ENCODE results near the gene ELAVL2.

The ELAVL2 gene

DNA sequence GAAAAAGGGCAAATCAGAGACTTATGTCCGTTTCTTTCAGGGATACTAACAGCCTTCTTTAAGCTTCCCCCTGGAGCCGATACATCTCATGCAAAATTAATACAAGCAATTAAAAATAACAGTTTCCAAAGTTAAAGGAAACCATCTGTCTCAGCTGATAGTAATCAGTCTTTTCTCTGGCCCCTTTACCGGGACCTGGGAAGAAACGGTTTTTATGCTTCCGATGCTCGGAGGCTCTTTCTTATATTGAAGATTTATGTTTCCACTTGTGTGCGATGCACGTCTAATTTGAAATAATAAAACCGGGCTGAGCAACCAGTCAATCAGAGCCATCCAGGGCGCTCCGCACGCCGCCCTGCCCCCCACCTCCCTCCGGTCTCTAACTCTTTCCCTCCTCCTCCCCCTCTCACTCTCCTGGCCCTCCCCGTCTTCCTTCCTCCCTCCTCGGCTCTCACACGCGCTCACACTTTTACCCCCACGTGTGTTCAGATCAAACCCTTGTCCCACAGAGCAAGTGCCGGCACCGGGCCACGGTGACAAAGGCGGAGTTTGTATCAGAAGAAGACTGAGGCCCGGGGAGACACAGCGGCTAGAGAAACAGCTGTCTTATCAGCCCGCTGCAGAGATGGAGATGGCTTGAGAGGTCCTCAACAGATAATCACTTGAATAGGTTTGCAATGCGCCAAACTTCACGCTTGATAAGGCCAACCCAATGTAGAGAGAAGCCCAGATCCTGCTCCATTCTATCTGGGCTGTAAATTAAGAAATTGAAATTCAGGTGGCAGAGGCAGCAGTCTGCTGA is 5.1 kb upstream of the ELAVL2 start:
- Histone ChIP-seq H3K4me3 (replicated peaks; ENCODE audit: insufficient read depth, low read length) (no peak overlapping the region), H3K27ac (replicated peaks) (no peak overlapping the region), H3K27me3 (ENCODE audit: insufficient read depth, poor library complexity, severe bottlenecking) (no peaks in the 10 kb centered on the region)
- TF ChIP-seq, protein P1, sequence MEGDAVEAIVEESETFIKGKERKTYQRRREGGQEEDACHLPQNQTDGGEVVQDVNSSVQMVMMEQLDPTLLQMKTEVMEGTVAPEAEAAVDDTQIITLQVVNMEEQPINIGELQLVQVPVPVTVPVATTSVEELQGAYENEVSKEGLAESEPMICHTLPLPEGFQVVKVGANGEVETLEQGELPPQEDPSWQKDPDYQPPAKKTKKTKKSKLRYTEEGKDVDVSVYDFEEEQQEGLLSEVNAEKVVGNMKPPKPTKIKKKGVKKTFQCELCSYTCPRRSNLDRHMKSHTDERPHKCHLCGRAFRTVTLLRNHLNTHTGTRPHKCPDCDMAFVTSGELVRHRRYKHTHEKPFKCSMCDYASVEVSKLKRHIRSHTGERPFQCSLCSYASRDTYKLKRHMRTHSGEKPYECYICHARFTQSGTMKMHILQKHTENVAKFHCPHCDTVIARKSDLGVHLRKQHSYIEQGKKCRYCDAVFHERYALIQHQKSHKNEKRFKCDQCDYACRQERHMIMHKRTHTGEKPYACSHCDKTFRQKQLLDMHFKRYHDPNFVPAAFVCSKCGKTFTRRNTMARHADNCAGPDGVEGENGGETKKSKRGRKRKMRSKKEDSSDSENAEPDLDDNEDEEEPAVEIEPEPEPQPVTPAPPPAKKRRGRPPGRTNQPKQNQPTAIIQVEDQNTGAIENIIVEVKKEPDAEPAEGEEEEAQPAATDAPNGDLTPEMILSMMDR (IDR thresholded peaks at IDR 0.05; ENCODE audit: insufficient read depth, low read length), result no peak
- TF ChIP-seq POLR2AphosphoS5 (IDR thresholded peaks at IDR 0.05; ENCODE audit: low read depth) (no peak), SPI1 (IDR thresholded peaks at IDR 0.05; ENCODE audit: borderline replicate concordance, low read depth) (no peak), GABPA (IDR thresholded peaks at IDR 0.05; ENCODE audit: low read depth) (no peak)
- TF ChIP-seq, protein P2, sequence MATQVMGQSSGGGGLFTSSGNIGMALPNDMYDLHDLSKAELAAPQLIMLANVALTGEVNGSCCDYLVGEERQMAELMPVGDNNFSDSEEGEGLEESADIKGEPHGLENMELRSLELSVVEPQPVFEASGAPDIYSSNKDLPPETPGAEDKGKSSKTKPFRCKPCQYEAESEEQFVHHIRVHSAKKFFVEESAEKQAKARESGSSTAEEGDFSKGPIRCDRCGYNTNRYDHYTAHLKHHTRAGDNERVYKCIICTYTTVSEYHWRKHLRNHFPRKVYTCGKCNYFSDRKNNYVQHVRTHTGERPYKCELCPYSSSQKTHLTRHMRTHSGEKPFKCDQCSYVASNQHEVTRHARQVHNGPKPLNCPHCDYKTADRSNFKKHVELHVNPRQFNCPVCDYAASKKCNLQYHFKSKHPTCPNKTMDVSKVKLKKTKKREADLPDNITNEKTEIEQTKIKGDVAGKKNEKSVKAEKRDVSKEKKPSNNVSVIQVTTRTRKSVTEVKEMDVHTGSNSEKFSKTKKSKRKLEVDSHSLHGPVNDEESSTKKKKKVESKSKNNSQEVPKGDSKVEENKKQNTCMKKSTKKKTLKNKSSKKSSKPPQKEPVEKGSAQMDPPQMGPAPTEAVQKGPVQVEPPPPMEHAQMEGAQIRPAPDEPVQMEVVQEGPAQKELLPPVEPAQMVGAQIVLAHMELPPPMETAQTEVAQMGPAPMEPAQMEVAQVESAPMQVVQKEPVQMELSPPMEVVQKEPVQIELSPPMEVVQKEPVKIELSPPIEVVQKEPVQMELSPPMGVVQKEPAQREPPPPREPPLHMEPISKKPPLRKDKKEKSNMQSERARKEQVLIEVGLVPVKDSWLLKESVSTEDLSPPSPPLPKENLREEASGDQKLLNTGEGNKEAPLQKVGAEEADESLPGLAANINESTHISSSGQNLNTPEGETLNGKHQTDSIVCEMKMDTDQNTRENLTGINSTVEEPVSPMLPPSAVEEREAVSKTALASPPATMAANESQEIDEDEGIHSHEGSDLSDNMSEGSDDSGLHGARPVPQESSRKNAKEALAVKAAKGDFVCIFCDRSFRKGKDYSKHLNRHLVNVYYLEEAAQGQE (IDR thresholded peaks at IDR 0.05; ENCODE audit: insufficient replicate concordance, low read depth), result no peak
- no peak for DNase-seq (ENCODE audit: low read depth in 1 of 2, low spot score in 1 of 2)

DNA sequence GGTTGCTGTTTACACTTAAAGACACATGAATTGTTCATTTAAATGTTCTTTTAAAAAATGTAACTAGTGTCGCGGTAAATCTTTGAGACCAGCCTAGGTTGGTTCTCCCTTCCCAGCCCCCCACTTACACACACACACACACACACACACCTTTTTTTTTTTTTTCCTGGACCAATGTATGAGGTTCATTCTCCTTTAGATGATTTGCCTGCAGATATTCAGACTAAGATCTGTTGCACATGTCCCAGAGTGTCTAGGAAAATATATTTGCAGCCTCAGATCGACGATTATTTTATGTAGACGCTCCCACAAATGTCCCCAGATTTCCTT is 4.4 kb upstream of the ELAVL2 start:
- Histone ChIP-seq H3K27me3 (ENCODE audit: insufficient read depth, poor library complexity, severe bottlenecking) (no peaks in the 10 kb centered on the region), H3K27ac (replicated peaks) (no peak overlapping the region), H3K4me3 (replicated peaks; ENCODE audit: insufficient read depth, low read length) (no peak overlapping the region)
- TF ChIP-seq SPI1 (IDR thresholded peaks at IDR 0.05; ENCODE audit: borderline replicate concordance, low read depth), result no peak
- TF ChIP-seq GABPA (IDR thresholded peaks at IDR 0.05; ENCODE audit: low read depth), result no peak
- TF ChIP-seq POLR2AphosphoS5 (IDR thresholded peaks at IDR 0.05; ENCODE audit: low read depth), result no peak
- TF ChIP-seq, protein P2 (IDR thresholded peaks at IDR 0.05; ENCODE audit: insufficient replicate concordance, low read depth), result no peak
- TF ChIP-seq, protein P1 (IDR thresholded peaks at IDR 0.05; ENCODE audit: insufficient read depth, low read length), result no peak
- no peak for DNase-seq (ENCODE audit: low read depth in 1 of 2, low spot score in 1 of 2)

DNA sequence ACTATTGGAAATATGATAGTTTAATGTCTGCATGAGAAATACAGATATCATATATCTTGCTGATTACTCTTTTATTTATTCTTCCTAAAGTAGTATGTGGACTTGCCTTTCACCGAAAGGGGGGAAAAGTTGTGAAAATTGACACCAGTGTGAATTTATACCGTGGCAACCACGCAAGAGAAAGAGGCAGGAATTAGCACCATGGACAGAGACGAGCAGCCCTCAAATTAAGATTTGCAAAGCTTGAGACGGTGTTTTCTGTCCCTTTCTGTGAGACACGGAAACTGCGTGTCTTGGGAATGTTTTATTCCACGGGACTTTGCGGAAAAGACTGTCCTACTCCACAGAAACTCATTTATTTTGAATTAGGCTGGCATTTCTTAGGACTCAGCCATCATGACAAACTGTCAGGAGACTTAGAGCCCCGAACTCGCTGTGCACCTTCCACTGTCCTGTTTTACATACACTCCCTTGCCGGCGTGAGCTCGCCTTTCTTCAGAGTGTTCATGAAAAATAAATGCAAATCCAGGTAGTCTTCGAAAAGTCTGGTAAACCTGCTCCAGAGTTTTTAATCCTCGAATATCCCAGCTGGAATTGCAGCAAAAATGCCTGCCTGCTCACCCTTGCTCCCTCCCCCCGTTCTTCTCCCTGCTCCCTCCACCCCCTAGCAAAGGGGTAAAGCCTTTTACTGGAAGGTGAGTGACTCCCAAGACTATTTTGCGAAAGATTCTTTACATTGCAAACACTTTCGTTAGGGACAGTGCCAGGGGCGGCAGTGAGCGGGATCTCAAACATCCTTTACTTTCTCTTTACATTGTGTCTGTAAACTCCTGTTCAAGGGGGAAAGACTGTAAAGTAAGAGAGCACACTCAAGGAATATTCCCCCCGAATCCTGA is 3.8 kb upstream of the ELAVL2 start:
- no peak overlapping the region for H3K27ac ChIP-seq (replicated peaks)
- TF ChIP-seq, protein P1 (IDR thresholded peaks at IDR 0.05; ENCODE audit: insufficient read depth, low read length), result no peak
- TF ChIP-seq POLR2AphosphoS5 (IDR thresholded peaks at IDR 0.05; ENCODE audit: low read depth), result no peak
- TF ChIP-seq SPI1 (IDR thresholded peaks at IDR 0.05; ENCODE audit: borderline replicate concordance, low read depth), result no peak
- TF ChIP-seq GABPA (IDR thresholded peaks at IDR 0.05; ENCODE audit: low read depth), result no peak
- TF ChIP-seq, protein P2 (IDR thresholded peaks at IDR 0.05; ENCODE audit: insufficient replicate concordance, low read depth), result peak; percentile 92
- no peak for DNase-seq (ENCODE audit: low read depth in 1 of 2, low spot score in 1 of 2)
- H3K27me3 ChIP-seq (ENCODE audit: insufficient read depth, poor library complexity, severe bottlenecking), result no peaks in the 10 kb centered on the region
- no peak overlapping the region for H3K4me3 ChIP-seq (replicated peaks; ENCODE audit: insufficient read depth, low read length)

Data from HL-60 (cell line).